HEK293 (cell line): ENCODE data around the gene TFAM.

ENCODE experiments used
- CTCF ChIA-PET: fragments of 350-600 bp; formaldehyde crosslinking; extraction: SDS; loops from one replicate; lab custom pipeline; 2021; ENCODE audit warnings: antibody characterized with exemption; lab: Yijun Ruan, JAX
- POLR2A ChIA-PET: fragments of 300-600 bp; formaldehyde crosslinking; extraction: SDS; loops from one replicate; lab custom pipeline; 2020; ENCODE audit warnings: antibody characterized with exemption, inconsistent platforms; lab: Yijun Ruan, JAX
- H3K27ac ChIP-seq: fragments of 200-500 bp; sonication (Bioruptor generic); 2 replicates; pipeline ENCODE4 v1.5.1; 2014; ENCODE audit warnings: low read depth, low read length, control low read depth, inconsistent platforms; ENCODE audit errors: extremely low read depth
- H3K36me3 ChIP-seq, 2 experiments: fragments of 200-500 bp in 1 of 2; sonication (Bioruptor generic) in 1 of 2; 1 replicate in 1 of 2; 2 replicates in 1 of 2; pipeline ENCODE4 v1.5.1; 2014 to 2017; ENCODE audit warnings: inconsistent platforms in 2 of 2, low read length in 2 of 2; ENCODE audit not compliant: control insufficient read depth in 2 of 2, insufficient read depth in 1 of 2
- H3K4me1 ChIP-seq: fragments of 200-500 bp; sonication (Bioruptor generic); 2 replicates; pipeline ENCODE4 v1.5.1; 2014; ENCODE audit warnings: mild to moderate bottlenecking, low read length, inconsistent platforms; ENCODE audit not compliant: control insufficient read depth, insufficient read depth
- H3K4me3 ChIP-seq: 2 replicates; pipeline ENCODE4 v1.5.1; 2011; ENCODE audit warnings: low read depth, mild to moderate bottlenecking, control low read depth, low read length, moderate library complexity
- H3K9me3 ChIP-seq: fragments of 200-500 bp; sonication (Bioruptor generic); 2 replicates; pipeline ENCODE4 v1.5.1; 2014; ENCODE audit warnings: low read depth, low read length, inconsistent platforms; ENCODE audit not compliant: control insufficient read depth, insufficient read depth
- MEIS1 ChIP-seq: sonication (generic); formaldehyde crosslinking; IDR thresholded peaks from 2 replicates; pipeline ENCODE4 v1.8.1; 2022; ENCODE audit warnings: missing genetic modification reagents, mild to moderate bottlenecking, borderline replicate concordance
- MYNN ChIP-seq: fragments of 450-650 bp; formaldehyde crosslinking; IDR thresholded peaks from 2 replicates; pipeline ENCODE4 v1.5.1; 2016; ENCODE audit warnings: missing biosample characterization, missing genetic modification characterization, borderline replicate concordance
- SP7 ChIP-seq: fragments of 450-650 bp; formaldehyde crosslinking; IDR thresholded peaks from 2 replicates; pipeline ENCODE4 v1.5.1; 2016; ENCODE audit warnings: missing biosample characterization, missing genetic modification characterization
- ZBTB21 ChIP-seq: fragments of 450-650 bp; formaldehyde crosslinking; IDR thresholded peaks from 2 replicates; pipeline ENCODE4 v1.5.1; 2017; ENCODE audit warnings: missing biosample characterization, missing genetic modification characterization
- ZNF133 ChIP-seq: fragments of 450-650 bp; formaldehyde crosslinking; IDR thresholded peaks from 2 replicates; pipeline ENCODE4 v1.5.1; 2016; ENCODE audit warnings: missing biosample characterization, missing genetic modification characterization
- ZNF175 ChIP-seq: fragments of 450-650 bp; formaldehyde crosslinking; IDR thresholded peaks from 2 replicates; pipeline ENCODE4 v1.5.1; 2016; ENCODE audit warnings: missing biosample characterization, missing genetic modification characterization
- ZNF366 ChIP-seq: fragments of 450-650 bp; formaldehyde crosslinking; conservative IDR thresholded peaks from 2 replicates; pipeline ENCODE4 v1.5.1; 2016; ENCODE audit warnings: missing biosample characterization, missing genetic modification characterization
- ZNF501 ChIP-seq: fragments of 450-650 bp; formaldehyde crosslinking; IDR thresholded peaks from 2 replicates; pipeline ENCODE4 v1.5.1; 2016; ENCODE audit warnings: missing biosample characterization, missing genetic modification characterization
- ZNF621 ChIP-seq: fragments of 450-650 bp; formaldehyde crosslinking; IDR thresholded peaks from 2 replicates; pipeline ENCODE4 v1.5.1; 2017; ENCODE audit warnings: missing biosample characterization, missing genetic modification characterization
- ZNF830 ChIP-seq: fragments of 450-650 bp; IDR thresholded peaks from 2 replicates; pipeline ENCODE4 v1.5.0; 2018; ENCODE audit warnings: missing biosample characterization, missing genetic modification characterization, low read depth, mild to moderate bottlenecking, moderate library complexity
- ZSCAN18 ChIP-seq: fragments of 450-650 bp; formaldehyde crosslinking; IDR thresholded peaks from 2 replicates; pipeline ENCODE4 v1.5.1; 2016; ENCODE audit warnings: missing biosample characterization, missing genetic modification characterization
- ZSCAN23 ChIP-seq: fragments of 450-650 bp; formaldehyde crosslinking; IDR thresholded peaks from 2 replicates; pipeline ENCODE4 v1.5.1; 2016; ENCODE audit warnings: missing biosample characterization, missing genetic modification characterization
- TF ChIP-seq, protein P1 (sequence below): fragments of 450-650 bp; formaldehyde crosslinking; IDR thresholded peaks from 2 replicates; pipeline ENCODE4 v1.5.1; 2016; ENCODE audit warnings: missing biosample characterization, missing genetic modification characterization
- TF ChIP-seq, protein P2 (sequence below): fragments of 450-650 bp; formaldehyde crosslinking; IDR thresholded peaks from 2 replicates; pipeline ENCODE4 v1.5.1; 2017; ENCODE audit warnings: missing biosample characterization, mild to moderate bottlenecking, missing genetic modification characterization, moderate library complexity
- TF ChIP-seq, protein P3 (sequence below): fragments of 450-650 bp; formaldehyde crosslinking; IDR thresholded peaks from 2 replicates; pipeline ENCODE4 v1.5.1; 2017; ENCODE audit warnings: missing biosample characterization, missing genetic modification characterization
- TF ChIP-seq, protein P4 (sequence below): fragments of 450-650 bp; formaldehyde crosslinking; IDR thresholded peaks from 2 replicates; pipeline ENCODE4 v1.5.1; 2016; ENCODE audit warnings: missing biosample characterization, missing genetic modification characterization

Gene TFAM

DNA sequence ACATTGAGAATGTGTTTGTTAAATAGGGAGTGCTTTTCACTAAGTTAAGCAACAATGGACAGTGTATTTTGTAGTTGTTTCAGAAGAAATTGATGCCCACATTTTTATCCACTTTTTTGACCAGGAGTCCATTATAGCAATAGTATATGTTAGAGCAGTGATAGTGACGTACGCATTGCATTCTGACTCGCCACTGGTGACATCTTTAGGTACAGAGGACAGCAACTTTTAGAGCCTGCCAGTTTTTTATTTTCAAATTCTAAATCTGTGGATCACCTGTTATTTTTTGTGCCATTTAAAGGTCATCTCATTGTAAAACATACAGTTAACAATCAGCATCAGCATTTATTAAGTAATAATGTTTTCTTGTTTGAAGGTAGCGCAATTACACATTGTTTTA lies 49.0 kb upstream of the TFAM start:
- H3K9me3 ChIP-seq: no peaks in the 10 kb centered on the region
- TF ChIP-seq ZNF366 (tag by site-specific recombination): no peak
- TF ChIP-seq, protein P1, sequence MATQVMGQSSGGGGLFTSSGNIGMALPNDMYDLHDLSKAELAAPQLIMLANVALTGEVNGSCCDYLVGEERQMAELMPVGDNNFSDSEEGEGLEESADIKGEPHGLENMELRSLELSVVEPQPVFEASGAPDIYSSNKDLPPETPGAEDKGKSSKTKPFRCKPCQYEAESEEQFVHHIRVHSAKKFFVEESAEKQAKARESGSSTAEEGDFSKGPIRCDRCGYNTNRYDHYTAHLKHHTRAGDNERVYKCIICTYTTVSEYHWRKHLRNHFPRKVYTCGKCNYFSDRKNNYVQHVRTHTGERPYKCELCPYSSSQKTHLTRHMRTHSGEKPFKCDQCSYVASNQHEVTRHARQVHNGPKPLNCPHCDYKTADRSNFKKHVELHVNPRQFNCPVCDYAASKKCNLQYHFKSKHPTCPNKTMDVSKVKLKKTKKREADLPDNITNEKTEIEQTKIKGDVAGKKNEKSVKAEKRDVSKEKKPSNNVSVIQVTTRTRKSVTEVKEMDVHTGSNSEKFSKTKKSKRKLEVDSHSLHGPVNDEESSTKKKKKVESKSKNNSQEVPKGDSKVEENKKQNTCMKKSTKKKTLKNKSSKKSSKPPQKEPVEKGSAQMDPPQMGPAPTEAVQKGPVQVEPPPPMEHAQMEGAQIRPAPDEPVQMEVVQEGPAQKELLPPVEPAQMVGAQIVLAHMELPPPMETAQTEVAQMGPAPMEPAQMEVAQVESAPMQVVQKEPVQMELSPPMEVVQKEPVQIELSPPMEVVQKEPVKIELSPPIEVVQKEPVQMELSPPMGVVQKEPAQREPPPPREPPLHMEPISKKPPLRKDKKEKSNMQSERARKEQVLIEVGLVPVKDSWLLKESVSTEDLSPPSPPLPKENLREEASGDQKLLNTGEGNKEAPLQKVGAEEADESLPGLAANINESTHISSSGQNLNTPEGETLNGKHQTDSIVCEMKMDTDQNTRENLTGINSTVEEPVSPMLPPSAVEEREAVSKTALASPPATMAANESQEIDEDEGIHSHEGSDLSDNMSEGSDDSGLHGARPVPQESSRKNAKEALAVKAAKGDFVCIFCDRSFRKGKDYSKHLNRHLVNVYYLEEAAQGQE (tag by site-specific recombination): peak; percentile 85
- H3K27ac ChIP-seq: no peak overlapping the region
- H3K4me3 ChIP-seq: peak overlapping the region; percentile 85; the same call in 1 of the 2 replicates
- no peaks in the 10 kb centered on the region for H3K36me3 ChIP-seq
- H3K4me1 ChIP-seq: no peaks in the 10 kb centered on the region
- ChIA-PET CTCF (interaction anchor here (1.4 to 1.6 kb wide), 3 partner anchors 36 to 50 kb away, joined by 3 to 6 read pairs (median 5); no protein-coding TSS in a partner anchor), POLR2A (interaction anchor here (0.8 to 2.1 kb wide), 4 partner anchors 11 to 1975 kb away, joined by 3 to 13 read pairs (median 6); partner anchors contain the start of genes CISD1, IPMK and ZWINT)

DNA sequence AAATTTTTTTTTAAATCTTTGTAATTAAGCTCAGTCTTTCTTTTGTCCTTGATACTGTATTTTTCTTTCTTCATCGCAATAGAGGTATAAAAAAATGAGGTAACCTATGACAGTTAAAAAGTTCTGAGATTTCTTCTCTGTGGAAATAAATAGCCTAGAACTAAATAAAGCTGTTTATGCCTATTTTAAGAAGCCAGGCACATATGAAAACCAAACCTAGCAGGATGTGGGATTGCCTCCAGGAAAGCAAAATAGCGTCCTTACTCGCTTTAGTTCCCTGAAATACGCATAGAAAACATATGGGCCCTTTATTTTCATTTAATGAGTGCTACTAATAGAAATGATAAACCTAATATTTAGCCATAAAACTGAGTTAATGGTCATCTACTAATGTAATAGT lies 43.8 kb upstream of the TFAM start:
- H3K27ac ChIP-seq: no peak overlapping the region
- POLR2A ChIA-PET: no interaction called here
- TF ChIP-seq ZSCAN23 (no peak), ZBTB21 (tag by site-specific recombination) (no peak), SP7 (tag by site-specific recombination) (no peak), ZNF501 (tag by site-specific recombination) (no peak), ZNF621 (tag by site-specific recombination) (no peak), ZNF133 (tag by site-specific recombination) (no peak), MEIS1 (no peak), ZSCAN18 (tag by site-specific recombination) (no peak), ZNF830 (tag by site-specific recombination) (no peak), MYNN (tag by site-specific recombination) (no peak), ZNF175 (tag by site-specific recombination) (no peak)
- TF ChIP-seq, protein P2, sequence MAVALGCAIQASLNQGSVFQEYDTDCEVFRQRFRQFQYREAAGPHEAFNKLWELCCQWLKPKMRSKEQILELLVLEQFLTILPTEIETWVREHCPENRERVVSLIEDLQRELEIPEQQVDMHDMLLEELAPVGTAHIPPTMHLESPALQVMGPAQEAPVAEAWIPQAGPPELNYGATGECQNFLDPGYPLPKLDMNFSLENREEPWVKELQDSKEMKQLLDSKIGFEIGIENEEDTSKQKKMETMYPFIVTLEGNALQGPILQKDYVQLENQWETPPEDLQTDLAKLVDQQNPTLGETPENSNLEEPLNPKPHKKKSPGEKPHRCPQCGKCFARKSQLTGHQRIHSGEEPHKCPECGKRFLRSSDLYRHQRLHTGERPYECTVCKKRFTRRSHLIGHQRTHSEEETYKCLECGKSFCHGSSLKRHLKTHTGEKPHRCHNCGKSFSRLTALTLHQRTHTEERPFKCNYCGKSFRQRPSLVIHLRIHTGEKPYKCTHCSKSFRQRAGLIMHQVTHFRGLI (tag by site-specific recombination): no peak
- TF ChIP-seq, protein P3, sequence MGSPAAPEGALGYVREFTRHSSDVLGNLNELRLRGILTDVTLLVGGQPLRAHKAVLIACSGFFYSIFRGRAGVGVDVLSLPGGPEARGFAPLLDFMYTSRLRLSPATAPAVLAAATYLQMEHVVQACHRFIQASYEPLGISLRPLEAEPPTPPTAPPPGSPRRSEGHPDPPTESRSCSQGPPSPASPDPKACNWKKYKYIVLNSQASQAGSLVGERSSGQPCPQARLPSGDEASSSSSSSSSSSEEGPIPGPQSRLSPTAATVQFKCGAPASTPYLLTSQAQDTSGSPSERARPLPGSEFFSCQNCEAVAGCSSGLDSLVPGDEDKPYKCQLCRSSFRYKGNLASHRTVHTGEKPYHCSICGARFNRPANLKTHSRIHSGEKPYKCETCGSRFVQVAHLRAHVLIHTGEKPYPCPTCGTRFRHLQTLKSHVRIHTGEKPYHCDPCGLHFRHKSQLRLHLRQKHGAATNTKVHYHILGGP (tag by site-specific recombination): no peak
- TF ChIP-seq, protein P4, sequence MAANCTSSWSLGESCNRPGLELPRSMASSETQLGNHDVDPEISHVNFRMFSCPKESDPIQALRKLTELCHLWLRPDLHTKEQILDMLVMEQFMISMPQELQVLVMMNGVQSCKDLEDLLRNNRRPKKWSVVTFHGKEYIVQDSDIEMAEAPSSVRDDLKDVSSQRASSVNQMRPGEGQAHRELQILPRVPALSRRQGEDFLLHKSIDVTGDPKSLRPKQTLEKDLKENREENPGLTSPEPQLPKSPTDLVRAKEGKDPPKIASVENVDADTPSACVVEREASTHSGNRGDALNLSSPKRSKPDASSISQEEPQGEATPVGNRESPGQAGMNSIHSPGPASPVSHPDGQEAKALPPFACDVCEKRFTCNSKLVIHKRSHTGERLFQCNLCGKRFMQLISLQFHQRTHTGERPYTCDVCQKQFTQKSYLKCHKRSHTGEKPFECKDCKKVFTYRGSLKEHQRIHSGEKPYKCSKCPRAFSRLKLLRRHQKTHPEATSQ (tag by site-specific recombination): no peak
- CTCF ChIA-PET: interaction anchor here (0.7 to 3.2 kb wide), 2 partner anchors 42 to 152 kb away, joined by 6 to 11 read pairs; no protein-coding TSS in a partner anchor
- 0 out of 2 replicates have a peak, but pooled peaks cover 3% of the 10 kb centered on the region for H3K4me1 ChIP-seq
- H3K9me3 ChIP-seq: no peaks in the 10 kb centered on the region
- no peak overlapping the region for H3K4me3 ChIP-seq
- no peaks in the 10 kb centered on the region for H3K36me3 ChIP-seq
